Vagina (tissue), 2 donors: Measurements from ENCODE around the gene MX2. TPM values are rescaled to one million over a fixed set of nuclear protein-coding genes. Genes with fewer than 3 reads are reported as not detected.

ENCODE experiments used
- DNase-seq, 2 donors: peaks; one replicate each; pipeline ENCODE4 v3.0.0-alpha.2; 2017; ENCODE audit errors: extremely low spot score in 2 of 2
- H3K27ac ChIP-seq: fragments of 200-600 bp; sonication (generic); one replicate; pipeline ENCODE4 v1.5.1; 2019
- H3K27me3 ChIP-seq: fragments of 200-600 bp; sonication (generic); one replicate; pipeline ENCODE4 v1.5.1; 2019
- H3K36me3 ChIP-seq, 2 donors: fragments of 200-600 bp; sonication (generic); one replicate each; pipeline ENCODE4 v1.5.1; 2017 to 2019
- H3K4me1 ChIP-seq: fragments of 200-600 bp; sonication (generic); one replicate; pipeline ENCODE4 v1.5.1; 2019
- H3K4me3 ChIP-seq, 2 donors: fragments of 200-600 bp; sonication (generic); 1 replicate in 1 of 2; 2 replicates in 1 of 2; pipeline ENCODE4 v1.5.1; 2016 to 2019
- H3K9me3 ChIP-seq: fragments of 200-600 bp; sonication (generic); one replicate; pipeline ENCODE4 v1.5.1; 2019
- POLR2A ChIP-seq, 2 donors: fragments of 450-650 bp; IDR thresholded peaks; one replicate each; pipeline ENCODE4 v1.6.1; 2017; ENCODE audit warnings: antibody characterized with exemption in 2 of 2, mild to moderate bottlenecking in 2 of 2, moderate library complexity in 2 of 2
- POLR2AphosphoS5 ChIP-seq, 2 donors: sonication (generic); formaldehyde crosslinking; IDR thresholded peaks; one replicate each; pipeline ENCODE4 v1.9.0; 2017; ENCODE audit warnings: antibody characterized with exemption in 2 of 2, mild to moderate bottlenecking in 2 of 2, low read depth in 1 of 2; ENCODE audit not compliant: insufficient read depth in 1 of 2
- intact Hi-C: fragments of 100-400 bp; cut with DNase I; formaldehyde crosslinking; loops from one replicate; pipeline ENCODE4 v1.15.1; 2023
- total RNA-seq: library from RNA; depleted of rRNA; stranded (reverse); fragments of >200 nt; gene quantifications from one replicate; pipeline ENCODE4 v1.2.3, GENCODE V29; 2016
- TF ChIP-seq, protein P1 (sequence below), 3 experiments: fragments of 450-650 bp in 2 of 3; fragments of 200-600 bp in 1 of 3; sonication (generic) in 1 of 3; IDR thresholded peaks; one replicate each; pipeline ENCODE4 v1.5.1; 2017 to 2019; ENCODE audit warnings: antibody characterized with exemption in 3 of 3, mild to moderate bottlenecking in 2 of 3, moderate library complexity in 2 of 3

MX2 gene
- total RNA-seq, 1 donor from 2014 or later = 13.5 TPM

GRCh38 chr21:41328660-41329607 lies 32.9 kb upstream of the MX2 start:
- no peak overlapping the region for H3K4me3 ChIP-seq
- intact Hi-C loops = no loop called here
- no peak for DNase-seq
- H3K9me3 ChIP-seq = no peaks in the 10 kb centered on the region
- no peaks in the 10 kb centered on the region for H3K4me1 ChIP-seq
- no peak overlapping the region for H3K27ac ChIP-seq
- TF ChIP-seq POLR2A (IDR thresholded peaks at IDR 0.05) (no peak), POLR2AphosphoS5 (IDR thresholded peaks at IDR 0.05; ENCODE audit: insufficient read depth in 1 of 2, low read depth in 1 of 2) (no peak)
- TF ChIP-seq, protein P1, sequence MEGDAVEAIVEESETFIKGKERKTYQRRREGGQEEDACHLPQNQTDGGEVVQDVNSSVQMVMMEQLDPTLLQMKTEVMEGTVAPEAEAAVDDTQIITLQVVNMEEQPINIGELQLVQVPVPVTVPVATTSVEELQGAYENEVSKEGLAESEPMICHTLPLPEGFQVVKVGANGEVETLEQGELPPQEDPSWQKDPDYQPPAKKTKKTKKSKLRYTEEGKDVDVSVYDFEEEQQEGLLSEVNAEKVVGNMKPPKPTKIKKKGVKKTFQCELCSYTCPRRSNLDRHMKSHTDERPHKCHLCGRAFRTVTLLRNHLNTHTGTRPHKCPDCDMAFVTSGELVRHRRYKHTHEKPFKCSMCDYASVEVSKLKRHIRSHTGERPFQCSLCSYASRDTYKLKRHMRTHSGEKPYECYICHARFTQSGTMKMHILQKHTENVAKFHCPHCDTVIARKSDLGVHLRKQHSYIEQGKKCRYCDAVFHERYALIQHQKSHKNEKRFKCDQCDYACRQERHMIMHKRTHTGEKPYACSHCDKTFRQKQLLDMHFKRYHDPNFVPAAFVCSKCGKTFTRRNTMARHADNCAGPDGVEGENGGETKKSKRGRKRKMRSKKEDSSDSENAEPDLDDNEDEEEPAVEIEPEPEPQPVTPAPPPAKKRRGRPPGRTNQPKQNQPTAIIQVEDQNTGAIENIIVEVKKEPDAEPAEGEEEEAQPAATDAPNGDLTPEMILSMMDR (IDR thresholded peaks at IDR 0.05) = no peak
- no peaks in the 10 kb centered on the region for H3K36me3 ChIP-seq
- no peaks in the 10 kb centered on the region for H3K27me3 ChIP-seq

DNA sequence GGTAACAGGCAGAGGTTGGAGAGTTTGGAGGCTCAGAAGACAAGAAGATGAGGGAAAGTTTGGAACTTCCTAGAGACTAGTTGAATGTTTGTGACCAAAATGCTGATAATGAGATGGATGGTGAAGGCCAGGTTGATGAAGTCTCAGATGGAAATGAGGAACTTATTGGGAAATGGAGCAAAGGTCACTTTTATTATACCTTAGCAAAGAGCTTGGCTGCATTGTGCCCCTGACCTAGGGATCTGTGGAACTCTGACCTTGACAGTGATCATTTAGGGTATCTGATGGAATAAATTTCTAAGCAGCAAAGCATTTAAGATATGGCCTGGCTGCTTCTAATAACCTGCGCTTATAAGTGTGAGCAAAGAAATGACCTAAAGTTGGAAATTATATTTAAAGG lies 28.1 kb upstream of the MX2 start:
- Histone ChIP-seq H3K27me3 (no peaks in the 10 kb centered on the region), H3K4me3 (no peak overlapping the region), H3K36me3 (no peaks in the 10 kb centered on the region), H3K4me1 (no peaks in the 10 kb centered on the region), H3K9me3 (no peaks in the 10 kb centered on the region), H3K27ac (no peak overlapping the region)
- DNase-seq = no peak
- intact Hi-C loops = no loop called here
- TF ChIP-seq POLR2A (IDR thresholded peaks at IDR 0.05) = no peak
- TF ChIP-seq, protein P1 (IDR thresholded peaks at IDR 0.05) = no peak
- no peak for TF ChIP-seq POLR2AphosphoS5 (IDR thresholded peaks at IDR 0.05; ENCODE audit: insufficient read depth in 1 of 2, low read depth in 1 of 2)

GRCh38 chr21:41337515-41337914 lies 24.3 kb upstream of the MX2 start:
- H3K27ac ChIP-seq = no peak overlapping the region
- no peak for DNase-seq
- no peaks in the 10 kb centered on the region for H3K9me3 ChIP-seq
- no peak overlapping the region for H3K4me3 ChIP-seq
- intact Hi-C loops = loop anchor here (5.0 kb wide), 1 partner anchor 295 kb away; no protein-coding TSS in a partner anchor
- H3K36me3 ChIP-seq = no peaks in the 10 kb centered on the region
- H3K4me1 ChIP-seq = no peaks in the 10 kb centered on the region
- H3K27me3 ChIP-seq = no peaks in the 10 kb centered on the region
- TF ChIP-seq POLR2A (IDR thresholded peaks at IDR 0.05) (no peak), POLR2AphosphoS5 (IDR thresholded peaks at IDR 0.05; ENCODE audit: insufficient read depth in 1 of 2, low read depth in 1 of 2) (no peak)
- TF ChIP-seq, protein P1 (IDR thresholded peaks at IDR 0.05) = no peak

DNA sequence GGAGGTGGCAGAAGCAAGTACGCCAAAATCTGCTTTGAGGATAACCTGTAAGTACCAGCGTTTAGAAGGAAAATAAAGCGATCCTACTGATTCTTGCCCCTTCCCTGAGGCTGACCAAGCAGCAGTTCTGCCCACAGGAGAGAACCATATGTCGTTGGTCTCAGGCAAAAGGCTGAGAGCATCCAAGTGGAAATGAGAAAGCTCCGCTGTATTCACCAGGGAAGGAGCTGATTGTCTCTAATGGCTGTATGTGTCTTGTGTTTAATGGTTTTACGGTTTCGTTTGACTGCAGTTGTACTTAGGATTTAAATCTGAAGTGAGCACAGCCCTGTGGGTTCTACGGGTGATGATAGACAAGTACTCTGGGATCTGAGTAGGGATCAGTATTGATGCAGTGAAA lies 23.4 kb upstream of the MX2 start:
- Histone ChIP-seq H3K9me3 (no peaks in the 10 kb centered on the region), H3K4me1 (no peaks in the 10 kb centered on the region), H3K4me3 (no peak overlapping the region), H3K27me3 (no peaks in the 10 kb centered on the region), H3K36me3 (no peaks in the 10 kb centered on the region), H3K27ac (no peak overlapping the region)
- intact Hi-C loops = loop anchor here (5.0 kb wide), 1 partner anchor 296 kb away; no protein-coding TSS in a partner anchor
- no peak for DNase-seq
- TF ChIP-seq, protein P1 (IDR thresholded peaks at IDR 0.05) = no peak
- no peak for TF ChIP-seq POLR2A (IDR thresholded peaks at IDR 0.05)
- TF ChIP-seq POLR2AphosphoS5 (IDR thresholded peaks at IDR 0.05; ENCODE audit: insufficient read depth in 1 of 2, low read depth in 1 of 2) = no peak

GRCh38 chr21:41342035-41342434 lies 19.8 kb upstream of the MX2 start:
- Histone ChIP-seq H3K4me1 (no peaks in the 10 kb centered on the region), H3K4me3 (no peak overlapping the region), H3K9me3 (no peaks in the 10 kb centered on the region), H3K27me3 (no peaks in the 10 kb centered on the region), H3K36me3 (no peaks in the 10 kb centered on the region), H3K27ac (no peak overlapping the region)
- no peak for DNase-seq
- TF ChIP-seq, protein P1 (IDR thresholded peaks at IDR 0.05) = no peak
- TF ChIP-seq POLR2A (IDR thresholded peaks at IDR 0.05) = no peak
- no peak for TF ChIP-seq POLR2AphosphoS5 (IDR thresholded peaks at IDR 0.05; ENCODE audit: insufficient read depth in 1 of 2, low read depth in 1 of 2)
- intact Hi-C loops = no loop called here
